H9 (cell line): Measurements from ENCODE around the gene FBXL13. TPM values are rescaled to one million over a fixed set of nuclear protein-coding genes. Genes with fewer than 3 reads are reported as not detected.
A peak's percentile ranks its signal among the peaks of the same experiment; 100 is the strongest.
"Not testable (repeated sequence)": the region's sequence is repeated elsewhere in the genome, so short reads cannot be mapped to it uniquely, and the experiment has no call there.

Source experiments
- DNase-seq: peaks from one replicate; pipeline ENCODE4 v3.0.0-alpha.2; 2017
- H2AFZ ChIP-seq: one replicate; pipeline ENCODE4 v1.6.1; 2013; ENCODE audit warnings: mild to moderate bottlenecking, low read length, control low read depth, moderate library complexity
- H2AK5ac ChIP-seq: 2 replicates; pipeline ENCODE4 v1.6.1; 2013; ENCODE audit warnings: low read length, control low read depth, mixed read lengths; ENCODE audit not compliant: insufficient read length
- H2BK120ac ChIP-seq: one replicate; pipeline ENCODE4 v1.6.1; 2013; ENCODE audit warnings: low read depth, mild to moderate bottlenecking, low read length, control low read depth, inconsistent platforms; ENCODE audit not compliant: poor library complexity, severe bottlenecking
- H2BK12ac ChIP-seq: 2 replicates; pipeline ENCODE4 v1.6.1; 2013; ENCODE audit warnings: low read length, control low read depth, mixed read lengths, low read depth; ENCODE audit not compliant: insufficient read length
- H2BK15ac ChIP-seq: 2 replicates; pipeline ENCODE4 v1.6.1; 2013; ENCODE audit warnings: low read depth, low read length, control low read depth
- H2BK20ac ChIP-seq: one replicate; pipeline ENCODE4 v1.6.1; 2013; ENCODE audit warnings: low read depth, mild to moderate bottlenecking, low read length, control low read depth, inconsistent platforms; ENCODE audit not compliant: poor library complexity, severe bottlenecking
- H2BK5ac ChIP-seq: 2 replicates; pipeline ENCODE4 v1.6.1; 2013; ENCODE audit warnings: low read length, control low read depth, mixed read lengths; ENCODE audit not compliant: insufficient read length
- H3K14ac ChIP-seq: 2 replicates; pipeline ENCODE4 v1.6.1; 2013; ENCODE audit warnings: low read length, control low read depth; ENCODE audit not compliant: insufficient read depth
- H3K18ac ChIP-seq: 2 replicates; pipeline ENCODE4 v1.6.1; 2013; ENCODE audit warnings: low read depth, mild to moderate bottlenecking, mixed read lengths, low read length, control low read depth; ENCODE audit not compliant: insufficient read length
- H3K23ac ChIP-seq: 2 replicates; pipeline ENCODE4 v1.6.1; 2013; ENCODE audit warnings: low read length, control low read depth, mixed read lengths, low read depth; ENCODE audit not compliant: insufficient read length
- H3K23me2 ChIP-seq: 2 replicates; pipeline ENCODE4 v1.6.1; 2013; ENCODE audit warnings: low read depth, mild to moderate bottlenecking, mixed read lengths, low read length, control low read depth; ENCODE audit not compliant: insufficient read length, poor library complexity, severe bottlenecking
- H3K27ac ChIP-seq: 2 replicates; pipeline ENCODE4 v1.5.1; 2013; ENCODE audit warnings: low read length, control low read depth, mixed read lengths, low read depth; ENCODE audit not compliant: insufficient read length
- H3K27me3 ChIP-seq: 2 replicates; pipeline ENCODE4 v1.6.1; 2013; ENCODE audit warnings: low read length, control low read depth, inconsistent platforms; ENCODE audit not compliant: insufficient read depth
- H3K4ac ChIP-seq: 2 replicates; pipeline ENCODE4 v1.6.1; 2013; ENCODE audit warnings: low read depth, mild to moderate bottlenecking, control low read depth, inconsistent platforms, low read length, moderate library complexity
- H3K4me1 ChIP-seq: 2 replicates; pipeline ENCODE4 v1.6.1; 2013; ENCODE audit warnings: low read length, control low read depth, inconsistent platforms; ENCODE audit not compliant: insufficient read depth
- H3K4me2 ChIP-seq: 2 replicates; pipeline ENCODE4 v1.6.1; 2013; ENCODE audit warnings: low read length, control low read depth, mixed read lengths; ENCODE audit not compliant: insufficient read length, insufficient read depth
- H3K56ac ChIP-seq: 2 replicates; pipeline ENCODE4 v1.6.1; 2013; ENCODE audit warnings: low read depth, mild to moderate bottlenecking, mixed read lengths, low read length, control low read depth; ENCODE audit not compliant: insufficient read length
- H3K79me1 ChIP-seq: 2 replicates; pipeline ENCODE4 v1.6.1; 2013; ENCODE audit warnings: low read depth, mild to moderate bottlenecking, moderate library complexity, low read length, control low read depth, inconsistent platforms; ENCODE audit not compliant: insufficient read depth, poor library complexity, severe bottlenecking
- H3K79me2 ChIP-seq: 2 replicates; pipeline ENCODE4 v1.6.1; 2013; ENCODE audit warnings: low read length, control low read depth, inconsistent platforms; ENCODE audit not compliant: insufficient read depth
- H3K9ac ChIP-seq: 2 replicates; pipeline ENCODE4 v1.6.1; 2013; ENCODE audit warnings: low read length, control low read depth, mixed read lengths; ENCODE audit not compliant: insufficient read length; ENCODE audit errors: extremely low read depth
- H3K9me3 ChIP-seq: one replicate; pipeline ENCODE4 v1.6.1; 2013; ENCODE audit warnings: low read depth, low read length, inconsistent platforms; ENCODE audit not compliant: control insufficient read depth
- H3T11ph ChIP-seq: one replicate; pipeline ENCODE4 v1.6.1; 2013; ENCODE audit warnings: mild to moderate bottlenecking, low read length, control low read depth, inconsistent platforms
- H4K20me1 ChIP-seq: one replicate; pipeline ENCODE4 v1.6.1; 2013; ENCODE audit not compliant: control insufficient read depth, insufficient read length, insufficient read depth
- H4K5ac ChIP-seq: 2 replicates; pipeline ENCODE4 v1.6.1; 2013; ENCODE audit warnings: low read depth, mild to moderate bottlenecking, mixed read lengths, low read length, control low read depth; ENCODE audit not compliant: insufficient read length
- H4K8ac ChIP-seq: replicated peaks from 2 replicates; pipeline ENCODE4 v1.6.1; 2013; ENCODE audit warnings: low read length, control low read depth, mixed read lengths, low read depth; ENCODE audit not compliant: insufficient read length
- H4K91ac ChIP-seq: 2 replicates; pipeline ENCODE4 v1.6.1; 2013; ENCODE audit warnings: low read depth, mild to moderate bottlenecking, moderate library complexity, mixed read lengths, low read length, control low read depth; ENCODE audit not compliant: insufficient read length
- H3K27ac Mint-ChIP-seq, 3 experiments: 2 replicates in 2 of 3; 3 replicates in 1 of 3; pipeline ENCODE4 v1.8.0; 2020 to 2021; ENCODE audit warnings: mixed read lengths in 3 of 3, mild to moderate bottlenecking in 1 of 3, moderate library complexity in 1 of 3
- H3K27me3 Mint-ChIP-seq: 2 replicates; pipeline ENCODE4 v1.8.0; 2021; ENCODE audit warnings: low read depth, mild to moderate bottlenecking, moderate library complexity, mixed read lengths
- H3K36me3 Mint-ChIP-seq, 3 experiments: 2 replicates in 2 of 3; 3 replicates in 1 of 3; pipeline ENCODE4 v1.8.0; 2020 to 2021; ENCODE audit warnings: low read depth in 3 of 3, mixed read lengths in 3 of 3; ENCODE audit not compliant: insufficient read depth in 1 of 3
- H3K4me1 Mint-ChIP-seq, 2 experiments: 2 replicates each; pipeline ENCODE4 v1.8.0; 2020; ENCODE audit warnings: mixed read lengths in 2 of 2
- H3K4me3 Mint-ChIP-seq, 2 experiments: 2 replicates in 1 of 2; 3 replicates in 1 of 2; pipeline ENCODE4 v1.8.0; 2020 to 2021; ENCODE audit warnings: mild to moderate bottlenecking in 2 of 2, mixed read lengths in 2 of 2, moderate library complexity in 1 of 2
- H3K9me3 Mint-ChIP-seq, 2 experiments: 2 replicates in 1 of 2; 3 replicates in 1 of 2; pipeline ENCODE4 v1.8.0; 2020; ENCODE audit warnings: mild to moderate bottlenecking in 2 of 2, mixed read lengths in 2 of 2, moderate library complexity in 1 of 2
- WGBS: extraction: QIAGEN DNeasy Blood & Tissue Kit; methylation state at CpG from one replicate; pipeline ENCODE4 v1.1.7; 2013; ENCODE audit warnings: missing lambda C conversion rate, low lambda C conversion rate, mixed read lengths; ENCODE audit not compliant: insufficient read length; ENCODE audit errors: extremely low coverage; 5-methylcytosine and 5-hydroxymethylcytosine counted together
- total RNA-seq: library from RNA; stranded (reverse); gene quantifications from 2 replicates; pipeline ENCODE4 v1.2.1, GENCODE V29; 2021
- TF ChIP-seq, protein P1 (sequence below): fragments of 200-600 bp; sonication (generic); conservative IDR thresholded peaks from 3 replicates; pipeline ENCODE4 v1.8.0; 2021; ENCODE audit warnings: antibody characterized with exemption, mild to moderate bottlenecking

Gene FBXL13
- total RNA-seq, 1 experiment from 2014 or later, result 4.4 TPM

DNA sequence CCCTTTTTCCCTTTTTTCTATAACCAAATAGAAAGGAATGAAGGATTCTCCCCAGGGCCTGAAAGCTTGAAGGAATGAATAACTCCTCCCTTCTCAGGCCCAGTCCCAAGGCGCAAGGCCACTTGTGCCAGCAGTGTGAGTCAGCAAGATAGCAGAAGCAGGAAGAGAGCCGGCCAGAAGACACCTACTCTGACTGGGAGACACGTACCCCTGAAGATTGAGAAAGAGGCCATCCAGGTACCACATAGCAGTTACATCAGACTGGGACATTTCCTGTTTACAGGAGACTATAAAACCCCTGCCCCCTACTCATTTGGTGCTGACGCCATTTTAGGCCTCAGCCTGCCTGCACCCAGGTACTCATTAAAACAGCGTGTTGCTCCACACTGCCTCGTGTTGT, 96.3 kb downstream of the FBXL13 start:
- Histone ChIP-seq H3K4me1 (no peaks in the 10 kb centered on the region), H4K91ac (no peak overlapping the region), H3K4me2 (no peak overlapping the region), H2BK12ac (no peak overlapping the region), H4K5ac (no peak overlapping the region), H3K4ac (no peak overlapping the region), H3T11ph (no peak overlapping the region), H2BK120ac (no peak overlapping the region), H3K56ac (no peak overlapping the region), H4K8ac (no peak overlapping the region), H3K23ac (no peak overlapping the region), H3K9ac (no peak overlapping the region), H3K79me2 (no peaks in the 10 kb centered on the region), H4K20me1 (no peaks in the 10 kb centered on the region), H2AK5ac (no peak overlapping the region), H3K14ac (no peak overlapping the region), H2BK5ac (no peak overlapping the region), H2AFZ (no peak overlapping the region), H3K9me3 (no peaks in the 10 kb centered on the region), H3K79me1 (no peaks in the 10 kb centered on the region), H2BK15ac (no peak overlapping the region), H3K18ac (no peak overlapping the region), H3K27ac (no peak overlapping the region), H2BK20ac (no peak overlapping the region), H3K27me3 (no peaks in the 10 kb centered on the region), H3K23me2 (no peaks in the 10 kb centered on the region)
- H3K4me1 Mint-ChIP-seq, result peaks cover 17 to 21% of the 10 kb centered on the region in 2 experiments
- DNase-seq, result no peak
- no peaks in the 10 kb centered on the region for H3K27me3 Mint-ChIP-seq
- H3K36me3 Mint-ChIP-seq, result peaks cover 1 to 11% (median 3%) of the 10 kb centered on the region in 3 experiments; a peak in 3 of 7 replicates
- peaks cover 6 to 7% of the 10 kb centered on the region in 2 experiments; a peak in 3 of 5 replicates for H3K9me3 Mint-ChIP-seq
- H3K27ac Mint-ChIP-seq, result peak overlapping the region in 1 of 3 experiments; percentile 37; a peak in 2 of 7 replicates
- TF ChIP-seq, protein P1, sequence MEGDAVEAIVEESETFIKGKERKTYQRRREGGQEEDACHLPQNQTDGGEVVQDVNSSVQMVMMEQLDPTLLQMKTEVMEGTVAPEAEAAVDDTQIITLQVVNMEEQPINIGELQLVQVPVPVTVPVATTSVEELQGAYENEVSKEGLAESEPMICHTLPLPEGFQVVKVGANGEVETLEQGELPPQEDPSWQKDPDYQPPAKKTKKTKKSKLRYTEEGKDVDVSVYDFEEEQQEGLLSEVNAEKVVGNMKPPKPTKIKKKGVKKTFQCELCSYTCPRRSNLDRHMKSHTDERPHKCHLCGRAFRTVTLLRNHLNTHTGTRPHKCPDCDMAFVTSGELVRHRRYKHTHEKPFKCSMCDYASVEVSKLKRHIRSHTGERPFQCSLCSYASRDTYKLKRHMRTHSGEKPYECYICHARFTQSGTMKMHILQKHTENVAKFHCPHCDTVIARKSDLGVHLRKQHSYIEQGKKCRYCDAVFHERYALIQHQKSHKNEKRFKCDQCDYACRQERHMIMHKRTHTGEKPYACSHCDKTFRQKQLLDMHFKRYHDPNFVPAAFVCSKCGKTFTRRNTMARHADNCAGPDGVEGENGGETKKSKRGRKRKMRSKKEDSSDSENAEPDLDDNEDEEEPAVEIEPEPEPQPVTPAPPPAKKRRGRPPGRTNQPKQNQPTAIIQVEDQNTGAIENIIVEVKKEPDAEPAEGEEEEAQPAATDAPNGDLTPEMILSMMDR, result no peak
- H3K4me3 Mint-ChIP-seq, result no peak overlapping the region
- no CpG with 5 or more reads among the region's 6 CpGs for WGBS

DNA sequence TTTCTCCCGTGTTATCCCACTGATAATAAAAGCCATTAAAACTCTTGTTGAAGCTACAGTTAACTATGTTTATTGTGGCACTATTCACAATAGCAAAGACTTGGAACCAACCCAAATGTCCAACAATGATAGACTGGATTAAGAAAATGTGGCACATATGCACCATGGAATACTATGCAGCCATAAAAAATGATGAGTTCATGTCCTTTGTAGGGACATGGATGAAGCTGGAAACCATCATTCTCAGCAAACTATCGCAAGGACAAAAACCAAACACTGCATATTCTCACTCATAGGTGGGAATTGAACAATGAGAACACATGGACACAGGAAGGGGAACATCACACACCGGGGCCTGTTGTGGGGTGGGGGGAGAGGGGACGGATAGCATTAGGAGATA, 97.0 kb downstream of the FBXL13 start:
- H3K79me1 ChIP-seq, DNase-seq, H3T11ph ChIP-seq, H3K56ac ChIP-seq, H2BK120ac ChIP-seq, H3K4me3 Mint-ChIP-seq, H3K27ac Mint-ChIP-seq, H3K4ac ChIP-seq, H4K8ac ChIP-seq, H3K18ac ChIP-seq, H2BK15ac ChIP-seq, H3K4me1 ChIP-seq, H2BK20ac ChIP-seq, H3K9ac ChIP-seq, H3K23ac ChIP-seq, H3K79me2 ChIP-seq, H3K9me3 Mint-ChIP-seq, H3K14ac ChIP-seq, H3K27me3 ChIP-seq, H4K20me1 ChIP-seq, H2AK5ac ChIP-seq, H3K27me3 Mint-ChIP-seq, H3K23me2 ChIP-seq, H2BK12ac ChIP-seq, H2AFZ ChIP-seq, H3K9me3 ChIP-seq, H3K4me2 ChIP-seq, H4K91ac ChIP-seq, H4K5ac ChIP-seq, H2BK5ac ChIP-seq, H3K27ac ChIP-seq: not testable (repeated sequence)
- WGBS, result no CpG with 5 or more reads among the region's 4 CpGs
- Mint-ChIP-seq H3K4me1 (peaks cover 21 to 25% of the 10 kb centered on the region in 2 experiments), H3K36me3 (peaks cover 1 to 15% (median 3%) of the 10 kb centered on the region in 3 experiments; a peak in 3 of 7 replicates)
